Spinal cord (tissue), 10 donors: ENCODE results near the gene TMEM131L. TPM values are rescaled to one million over a fixed set of nuclear protein-coding genes. Genes with fewer than 3 reads are reported as not detected.

Source experiments
- DNase-seq, 6 donors: peaks; one replicate each; pipeline versions ENCODE4 v3.0.0 to v3.0.0-alpha.2; 2013 to 2015; ENCODE audit warnings: low spot score in 6 of 6, low read depth in 4 of 6
- H3K27ac ChIP-seq: one replicate; pipeline ENCODE4 v1.5.1; 2013; ENCODE audit warnings: low read depth, low read length, control low read depth
- H3K27me3 ChIP-seq: one replicate; pipeline ENCODE4 v1.6.1; 2013; ENCODE audit warnings: low read length; ENCODE audit not compliant: control insufficient read depth, insufficient read depth
- H3K36me3 ChIP-seq: one replicate; pipeline ENCODE4 v1.6.1; 2013; ENCODE audit warnings: low read length; ENCODE audit not compliant: control insufficient read depth, insufficient read depth
- H3K4me1 ChIP-seq: one replicate; pipeline ENCODE4 v1.6.1; 2013; ENCODE audit warnings: low read length; ENCODE audit not compliant: control insufficient read depth, insufficient read depth
- H3K4me3 ChIP-seq: one replicate; pipeline ENCODE4 v1.5.1; 2013; ENCODE audit warnings: low read depth, low read length, control low read depth
- H3K9me3 ChIP-seq: one replicate; pipeline ENCODE4 v1.6.1; 2013; ENCODE audit warnings: low read length; ENCODE audit not compliant: control insufficient read depth, insufficient read depth
- WGBS: methylation state at CpG from one replicate; pipeline ENCODE4 v1.1.5; 2013; ENCODE audit warnings: missing lambda C conversion rate; ENCODE audit not compliant: insufficient coverage; 5-methylcytosine and 5-hydroxymethylcytosine counted together
- polyA plus RNA-seq, 2 donors: library from polyadenylated mRNA; unstranded; fragments of 120-200 nt; gene quantifications; one replicate each; pipeline ENCODE4 v1.2.1, GENCODE V29; 2013; ENCODE audit not compliant: insufficient read length in 2 of 2
- total RNA-seq, 2 donors: library from RNA; depleted of rRNA in 1 of 2; stranded (reverse); fragments of 120-200 nt in 1 of 2; fragments of >200 nt in 1 of 2; gene quantifications; one replicate each; pipeline versions ENCODE4 v1.2.3 to v1.2.4, GENCODE V29; 2013 to 2014
- donor health status: healthy.

TMEM131L gene
- total and polyA plus RNA-seq, 4 donors = 6.5 to 18.1 (median 12.4) TPM

DNA sequence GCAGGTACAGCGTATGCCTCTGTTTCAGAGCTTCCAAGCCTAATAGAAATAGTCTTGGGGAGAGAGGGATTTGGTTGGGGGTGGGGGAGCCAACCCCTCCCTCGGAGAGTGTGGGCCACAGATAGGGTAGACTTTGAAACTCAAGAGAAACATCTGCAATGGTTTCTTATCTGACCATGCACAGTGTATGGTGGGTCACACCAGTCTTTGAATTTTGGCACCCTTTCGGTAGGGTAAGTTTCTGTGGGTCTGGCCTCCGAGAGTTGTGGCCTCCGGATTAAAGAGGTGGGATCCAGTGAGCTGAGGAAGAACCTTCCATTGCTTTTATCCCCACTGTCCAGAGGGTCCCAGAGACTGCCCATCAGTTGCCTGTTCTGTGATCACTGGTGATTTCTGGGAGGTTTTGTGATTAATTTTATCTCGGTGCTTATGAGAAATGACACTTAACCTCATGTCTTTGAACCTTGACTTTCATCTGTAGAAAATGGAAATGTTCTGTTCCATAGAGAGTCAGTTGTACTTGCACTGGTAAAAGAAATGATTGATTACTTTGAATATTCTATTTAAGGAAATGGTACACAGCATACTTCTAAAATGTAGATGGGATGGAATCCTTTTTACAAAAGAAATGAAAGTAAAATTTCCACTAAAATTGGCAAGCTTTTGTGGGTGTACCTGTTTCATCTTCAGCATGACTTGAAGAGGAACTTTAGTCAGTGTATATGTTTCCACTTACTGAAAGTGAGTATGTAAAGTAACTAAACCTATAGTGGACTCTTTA, 62.7 kb downstream of the TMEM131L start:
- 94% methylated on average over 2 of the region's 6 CpGs for WGBS
- Histone ChIP-seq H3K9me3 (no peaks in the 10 kb centered on the region), H3K4me3 (no peak overlapping the region), H3K4me1 (peaks cover 6% of the 10 kb centered on the region), H3K36me3 (peaks cover 2% of the 10 kb centered on the region), H3K27ac (no peak overlapping the region), H3K27me3 (no peaks in the 10 kb centered on the region)
- DNase-seq = no peak

DNA sequence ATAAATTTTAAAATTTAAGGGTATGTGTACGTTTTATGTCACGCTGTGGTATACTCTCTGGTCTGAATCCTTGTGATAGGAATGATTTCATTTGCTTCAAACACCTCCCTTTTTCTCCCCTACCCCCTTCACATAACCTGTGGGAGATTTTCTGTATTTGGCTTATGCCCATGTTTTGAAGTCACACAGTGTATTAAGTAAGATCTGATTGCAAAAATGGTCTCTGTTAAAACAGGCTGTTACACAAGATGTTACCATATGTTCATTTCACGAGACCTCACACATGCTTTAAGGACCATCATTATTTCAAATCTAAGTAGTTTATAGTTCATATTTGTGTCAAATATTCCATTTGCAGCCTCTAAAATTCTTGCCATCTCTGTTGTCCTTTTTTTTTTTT, 63.5 kb downstream of the TMEM131L start:
- DNase-seq = peak in 1 of 6 donors; percentile 56
- H3K36me3 ChIP-seq = peaks cover 2% of the 10 kb centered on the region
- no CpG with 5 or more reads among the region's 3 CpGs for WGBS
- H3K4me3 ChIP-seq = no peak overlapping the region
- H3K4me1 ChIP-seq = peaks cover 4% of the 10 kb centered on the region
- no peaks in the 10 kb centered on the region for H3K9me3 ChIP-seq
- no peaks in the 10 kb centered on the region for H3K27me3 ChIP-seq
- H3K27ac ChIP-seq = no peak overlapping the region

DNA sequence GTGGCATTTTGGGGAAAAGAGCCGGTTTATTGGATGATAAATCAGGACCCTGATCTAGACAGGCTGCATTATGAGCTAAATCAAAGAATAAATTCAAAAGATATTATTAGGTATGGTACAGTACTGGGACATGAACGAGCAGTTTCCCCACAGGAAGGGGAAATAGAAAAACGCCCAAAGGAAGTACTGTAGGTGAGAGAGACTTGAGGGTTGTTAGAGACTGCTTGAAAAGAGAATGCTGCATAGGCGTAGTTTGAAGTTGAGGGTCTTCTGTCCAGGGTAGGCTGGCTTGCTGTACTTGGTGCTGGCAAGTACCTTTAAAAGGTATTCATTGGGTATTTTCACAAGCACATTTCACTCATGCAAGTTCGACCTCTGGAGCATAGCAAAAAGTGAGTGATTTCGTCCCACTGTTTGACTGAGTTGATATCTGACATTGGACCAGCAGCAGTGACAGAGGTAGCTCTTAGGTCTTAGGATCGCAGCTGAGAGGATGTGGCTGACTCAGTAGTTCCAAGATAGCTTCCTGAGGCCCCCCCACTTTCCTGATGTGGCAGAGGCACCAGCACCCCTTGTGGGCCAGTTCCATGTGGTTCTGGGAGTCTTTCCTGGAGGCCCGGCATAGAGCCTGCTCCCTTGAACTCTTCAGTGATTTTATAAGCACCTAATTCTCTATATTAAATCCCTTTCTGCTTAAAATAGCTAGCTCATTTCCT, 64.3 kb downstream of the TMEM131L start:
- peaks cover 2% of the 10 kb centered on the region for H3K36me3 ChIP-seq
- no peak overlapping the region for H3K4me3 ChIP-seq
- no peak for DNase-seq
- H3K27ac ChIP-seq = no peak overlapping the region
- WGBS = 92% methylated on average over 5 of the region's 8 CpGs
- no peaks in the 10 kb centered on the region for H3K27me3 ChIP-seq
- H3K4me1 ChIP-seq = peaks cover 4% of the 10 kb centered on the region
- no peaks in the 10 kb centered on the region for H3K9me3 ChIP-seq

GRCh38 chr4:153531000-153531358, 64.8 kb downstream of the TMEM131L start:
- peaks cover 2% of the 10 kb centered on the region for H3K36me3 ChIP-seq
- WGBS = no CpG with 5 or more reads among the region's 1 CpG
- H3K4me3 ChIP-seq = no peak overlapping the region
- H3K27me3 ChIP-seq = no peaks in the 10 kb centered on the region
- DNase-seq = peak in 1 of 6 donors; percentile 62
- H3K27ac ChIP-seq = no peak overlapping the region
- H3K4me1 ChIP-seq = peaks cover 6% of the 10 kb centered on the region
- H3K9me3 ChIP-seq = no peaks in the 10 kb centered on the region

DNA sequence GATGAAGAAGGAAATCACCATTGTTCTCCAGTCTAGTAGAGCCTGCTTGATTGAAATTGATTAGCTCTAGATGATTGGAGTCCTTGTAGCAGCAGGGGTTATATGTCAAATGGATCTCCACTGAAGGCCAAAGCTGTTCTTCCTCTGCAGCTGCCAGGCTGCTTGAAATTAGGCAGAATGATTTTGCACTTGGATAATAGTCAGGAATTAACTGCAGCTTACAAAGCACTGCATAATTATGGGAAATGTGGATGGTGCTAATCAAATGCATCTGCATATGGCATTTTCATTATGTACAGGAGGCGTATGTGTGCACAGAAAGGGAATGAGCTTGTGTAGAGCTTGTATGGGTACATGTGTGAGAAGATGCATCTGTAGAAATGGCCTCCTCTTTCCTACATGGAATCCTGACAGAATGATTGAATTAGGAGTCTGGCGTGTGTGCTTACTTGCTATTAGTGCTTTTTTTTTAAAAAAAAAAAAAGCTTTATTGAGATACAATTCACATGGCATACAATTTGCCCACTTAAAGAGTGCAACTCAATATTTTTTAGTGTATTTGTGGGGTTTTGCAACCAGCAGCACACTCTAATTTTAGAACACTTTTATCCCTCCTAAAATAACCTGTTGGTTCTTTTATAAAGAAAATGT, 65.9 kb downstream of the TMEM131L start:
- Histone ChIP-seq H3K36me3 (no peaks in the 10 kb centered on the region), H3K4me3 (no peak overlapping the region), H3K27ac (no peak overlapping the region)

GRCh38 chr4:153532636-153533035, 66.5 kb downstream of the TMEM131L start:
- no peaks in the 10 kb centered on the region for H3K27me3 ChIP-seq
- H3K36me3 ChIP-seq = no peaks in the 10 kb centered on the region
- WGBS = 86% methylated on average over 2 of the region's 6 CpGs
- H3K4me3 ChIP-seq = no peak overlapping the region
- DNase-seq = no peak
- H3K4me1 ChIP-seq = peaks cover 10% of the 10 kb centered on the region
- no peak overlapping the region for H3K27ac ChIP-seq
- H3K9me3 ChIP-seq = no peaks in the 10 kb centered on the region

More for the DNA sequence above, 65.9 kb downstream of the TMEM131L start:
- Histone ChIP-seq H3K9me3 (no peaks in the 10 kb centered on the region), H3K4me1 (peaks cover 10% of the 10 kb centered on the region), H3K27me3 (no peaks in the 10 kb centered on the region)
- 60% methylated on average over 1 of the region's 2 CpGs for WGBS
- DNase-seq = peak in 2 of 6 donors; percentile 80 to 86

DNA sequence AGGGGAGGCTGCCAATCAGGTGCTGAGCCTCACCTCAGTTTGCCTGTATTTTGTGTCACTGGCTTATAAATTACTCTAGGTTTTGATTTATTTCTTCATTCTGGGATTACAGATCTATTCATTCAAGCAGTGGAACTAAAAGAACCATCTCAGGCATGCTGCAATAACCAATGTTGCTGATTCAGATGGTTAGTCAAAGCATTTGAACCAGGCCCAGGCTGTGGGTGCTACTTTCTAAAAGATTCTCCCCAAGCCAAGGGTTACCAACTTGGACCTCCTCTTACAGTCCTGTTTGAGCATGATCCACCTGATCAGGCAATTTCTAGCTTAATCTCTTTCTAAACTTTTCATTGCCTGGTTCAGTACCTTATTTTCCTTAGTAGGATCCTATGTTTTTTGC, 67.2 kb downstream of the TMEM131L start:
- H3K36me3 ChIP-seq = no peaks in the 10 kb centered on the region
- peaks cover 14% of the 10 kb centered on the region for H3K4me1 ChIP-seq
- no peak overlapping the region for H3K27ac ChIP-seq
- no peak for DNase-seq
- H3K27me3 ChIP-seq = no peaks in the 10 kb centered on the region
- no peak overlapping the region for H3K4me3 ChIP-seq
- no peaks in the 10 kb centered on the region for H3K9me3 ChIP-seq

- no peaks in the 10 kb centered on the region for H3K9me3 ChIP-seq
- 83% methylated on average over 9 of the region's 10 CpGs for WGBS
- H3K4me1 ChIP-seq = peaks cover 23% of the 10 kb centered on the region
- H3K27me3 ChIP-seq = no peaks in the 10 kb centered on the region
- H3K36me3 ChIP-seq = no peaks in the 10 kb centered on the region
- no peak overlapping the region for H3K4me3 ChIP-seq
- no peak overlapping the region for H3K27ac ChIP-seq
- no peak for DNase-seq
Observed at GRCh38 chr4:153534792-153535629, 68.9 kb downstream of the TMEM131L start.

DNA sequence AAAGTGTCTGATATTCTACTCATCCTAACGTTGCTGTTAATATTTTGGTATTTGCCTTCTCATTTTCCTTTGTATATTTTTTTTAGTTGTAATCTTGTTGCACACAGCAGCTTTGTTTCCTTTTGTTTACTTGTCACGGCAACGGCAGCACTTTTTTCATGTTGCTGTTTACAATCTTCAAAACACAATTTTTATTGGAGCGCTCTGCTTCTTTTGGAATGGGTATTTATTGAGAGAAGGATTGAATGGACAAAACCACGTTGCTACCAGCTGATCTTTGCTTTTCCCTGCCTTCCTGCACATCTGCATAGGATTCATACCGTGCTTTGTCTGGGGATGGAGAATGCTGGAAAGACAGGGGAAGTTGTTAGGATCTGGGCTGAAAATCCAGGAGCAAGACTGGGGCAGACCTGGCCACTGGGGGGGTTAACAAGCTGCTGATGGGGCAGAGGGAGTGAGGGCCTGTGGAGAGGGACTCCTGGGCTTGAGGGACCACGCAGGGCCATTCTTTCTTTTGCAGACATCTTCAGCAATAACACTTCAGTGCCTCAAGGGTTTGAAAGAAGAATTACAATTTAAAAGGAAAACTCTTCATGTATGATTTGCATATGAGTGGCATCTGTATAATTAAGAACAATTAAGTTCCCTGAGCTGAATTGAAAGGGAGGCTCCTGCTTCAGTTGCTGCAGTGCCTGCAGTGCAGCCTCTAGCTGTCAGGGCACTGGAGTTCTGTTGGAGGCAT, 69.8 kb downstream of the TMEM131L start:
- peak in 2 of 6 donors; percentile 57 to 70 for DNase-seq
- H3K27ac ChIP-seq = no peak overlapping the region
- no peak overlapping the region for H3K4me3 ChIP-seq
- 20% methylated on average over 1 of the region's 7 CpGs for WGBS
- H3K9me3 ChIP-seq = no peaks in the 10 kb centered on the region
- H3K27me3 ChIP-seq = no peaks in the 10 kb centered on the region
- H3K36me3 ChIP-seq = no peaks in the 10 kb centered on the region
- H3K4me1 ChIP-seq = peaks cover 20% of the 10 kb centered on the region
